ENCODE measurements around the gene ATP1A1.

GRCh38 chr1:116374353-116375147 lies 1.5 kb downstream of the ATP1A1 start:
- TF ChIP-seq CTCF (IDR thresholded peaks at IDR 0.05) = no peak
- no peak for TF ChIP-seq POLR2A (IDR thresholded peaks at IDR 0.05)

Data from vagina (tissue), 2 donors.